AG04449 (cell line): Measurements from ENCODE around the gene MMEL1.

Experiments
- CTCF ChIA-PET: fragments of 350-600 bp; formaldehyde crosslinking; extraction: SDS; loops from one replicate; lab custom pipeline; 2021; ENCODE audit warnings: antibody characterized with exemption; lab: Yijun Ruan, JAX
- POLR2A ChIA-PET: fragments of 400-600, 350-600 bp; formaldehyde crosslinking; extraction: SDS; loops from one replicate; lab custom pipeline; 2020; ENCODE audit warnings: antibody characterized with exemption, inconsistent platforms; lab: Yijun Ruan, JAX
- DNase-seq: peaks from one replicate; pipeline ENCODE4 v3.0.0-alpha.2; 2010; ENCODE audit warnings: low read depth, low spot score
- H3K4me3 ChIP-seq: 2 replicates; pipeline ENCODE4 v1.5.1; 2011; ENCODE audit warnings: low read depth, mild to moderate bottlenecking, control low read depth, low read length
- TF ChIP-seq, protein P1 (sequence below): IDR thresholded peaks from one replicate; pipeline ENCODE4 v1.5.1; 2011; ENCODE audit warnings: mild to moderate bottlenecking, moderate library complexity, low read length, control low read depth, inconsistent platforms; ENCODE audit not compliant: insufficient read depth; ENCODE audit errors: missing control alignments

The MMEL1 gene

DNA sequence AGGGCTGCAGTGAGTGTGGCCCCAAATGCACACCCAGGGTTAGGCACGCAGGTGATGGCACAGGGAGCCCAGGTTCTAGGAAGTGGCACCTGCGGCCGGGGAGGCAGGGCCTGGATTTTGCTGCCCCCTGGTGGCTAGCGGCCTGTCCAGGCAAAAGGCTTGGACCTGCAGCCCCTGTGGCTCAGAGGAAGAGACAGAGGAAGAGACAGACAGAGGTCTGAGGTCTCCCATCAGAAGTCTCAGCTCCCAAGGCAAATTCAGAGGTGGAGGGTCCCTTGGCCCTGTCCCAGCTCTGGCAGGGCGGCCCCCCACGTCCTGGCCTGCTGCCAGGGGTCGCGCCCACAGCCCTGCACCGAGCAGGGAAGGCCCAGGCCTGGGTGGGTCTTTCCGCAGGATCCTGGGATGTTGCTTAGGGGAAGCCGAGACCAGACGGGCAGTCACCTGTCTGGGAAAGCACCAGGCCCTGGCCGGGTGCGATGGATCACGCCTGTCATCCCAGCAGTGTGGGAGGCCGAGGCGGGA is 84.7 kb downstream of the MMEL1 start:
- POLR2A ChIA-PET = no interaction called here
- DNase-seq = no peak
- CTCF ChIA-PET = interaction anchor here (0.6 to 8.6 kb wide), 38 partner anchors 10 to 880 kb away, joined by 3 to 138 read pairs (median 4); partner anchors contain the start of genes FAAP20, HES5, MORN1 and PANK4

DNA sequence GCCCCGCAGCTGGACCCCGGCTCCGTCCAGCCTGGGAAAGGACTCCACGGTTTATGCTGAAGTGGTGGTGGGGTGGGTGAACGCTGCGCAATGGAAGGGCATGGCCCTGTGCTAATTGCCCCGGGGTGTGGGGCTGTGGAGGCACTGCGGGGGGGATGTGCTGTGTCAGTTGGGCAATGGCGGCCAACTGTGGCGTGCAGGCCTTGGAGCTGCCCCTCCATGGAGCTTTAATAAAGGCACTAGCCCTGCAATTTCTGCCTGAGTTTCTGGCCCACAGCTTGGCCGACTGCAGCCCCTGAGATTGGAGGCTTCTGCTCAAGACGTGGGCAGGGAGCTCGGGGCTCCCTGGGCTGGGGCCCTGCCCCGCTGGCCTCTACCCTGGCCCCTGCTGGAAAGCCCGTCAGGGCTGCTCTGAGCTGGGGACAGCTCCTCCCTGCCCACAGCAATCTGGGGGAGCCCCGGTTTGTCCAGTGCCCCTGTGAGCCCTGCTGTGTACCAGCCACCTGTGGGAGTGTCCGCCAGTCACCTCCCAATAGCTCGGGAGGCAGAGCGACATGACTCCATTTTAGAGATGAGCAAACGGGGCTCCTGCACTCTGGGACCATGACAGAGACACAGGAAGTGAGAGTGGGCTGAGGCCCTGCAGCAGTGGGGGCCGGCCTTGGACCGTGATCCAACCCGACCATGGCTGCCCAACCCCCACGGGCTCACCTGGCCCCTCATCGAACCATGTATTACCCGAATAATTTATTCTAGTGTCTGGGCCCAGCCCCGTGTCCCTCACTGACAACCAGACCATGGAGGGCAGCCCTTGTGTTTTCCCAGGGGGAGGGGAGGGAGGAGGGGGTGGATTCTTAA is 85.4 kb downstream of the MMEL1 start:
- CTCF ChIA-PET = interaction anchor here (0.7 to 8.6 kb wide), 32 partner anchors 11 to 877 kb away, joined by 3 to 138 read pairs (median 6); partner anchors contain the start of genes FAAP20, HES5, PANK4 and PEX10
- no peak for DNase-seq
- H3K4me3 ChIP-seq = peak overlapping the region; percentile 57
- TF ChIP-seq, protein P1, sequence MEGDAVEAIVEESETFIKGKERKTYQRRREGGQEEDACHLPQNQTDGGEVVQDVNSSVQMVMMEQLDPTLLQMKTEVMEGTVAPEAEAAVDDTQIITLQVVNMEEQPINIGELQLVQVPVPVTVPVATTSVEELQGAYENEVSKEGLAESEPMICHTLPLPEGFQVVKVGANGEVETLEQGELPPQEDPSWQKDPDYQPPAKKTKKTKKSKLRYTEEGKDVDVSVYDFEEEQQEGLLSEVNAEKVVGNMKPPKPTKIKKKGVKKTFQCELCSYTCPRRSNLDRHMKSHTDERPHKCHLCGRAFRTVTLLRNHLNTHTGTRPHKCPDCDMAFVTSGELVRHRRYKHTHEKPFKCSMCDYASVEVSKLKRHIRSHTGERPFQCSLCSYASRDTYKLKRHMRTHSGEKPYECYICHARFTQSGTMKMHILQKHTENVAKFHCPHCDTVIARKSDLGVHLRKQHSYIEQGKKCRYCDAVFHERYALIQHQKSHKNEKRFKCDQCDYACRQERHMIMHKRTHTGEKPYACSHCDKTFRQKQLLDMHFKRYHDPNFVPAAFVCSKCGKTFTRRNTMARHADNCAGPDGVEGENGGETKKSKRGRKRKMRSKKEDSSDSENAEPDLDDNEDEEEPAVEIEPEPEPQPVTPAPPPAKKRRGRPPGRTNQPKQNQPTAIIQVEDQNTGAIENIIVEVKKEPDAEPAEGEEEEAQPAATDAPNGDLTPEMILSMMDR = no peak
- POLR2A ChIA-PET = interaction anchor here (0.7 kb wide), 1 partner anchor 136 kb away, joined by 4 read pairs; no protein-coding TSS in a partner anchor

More for the DNA sequence above, 84.7 kb downstream of the MMEL1 start:
- H3K4me3 ChIP-seq = no peak overlapping the region
- TF ChIP-seq, protein P1 = peak; percentile 95

DNA sequence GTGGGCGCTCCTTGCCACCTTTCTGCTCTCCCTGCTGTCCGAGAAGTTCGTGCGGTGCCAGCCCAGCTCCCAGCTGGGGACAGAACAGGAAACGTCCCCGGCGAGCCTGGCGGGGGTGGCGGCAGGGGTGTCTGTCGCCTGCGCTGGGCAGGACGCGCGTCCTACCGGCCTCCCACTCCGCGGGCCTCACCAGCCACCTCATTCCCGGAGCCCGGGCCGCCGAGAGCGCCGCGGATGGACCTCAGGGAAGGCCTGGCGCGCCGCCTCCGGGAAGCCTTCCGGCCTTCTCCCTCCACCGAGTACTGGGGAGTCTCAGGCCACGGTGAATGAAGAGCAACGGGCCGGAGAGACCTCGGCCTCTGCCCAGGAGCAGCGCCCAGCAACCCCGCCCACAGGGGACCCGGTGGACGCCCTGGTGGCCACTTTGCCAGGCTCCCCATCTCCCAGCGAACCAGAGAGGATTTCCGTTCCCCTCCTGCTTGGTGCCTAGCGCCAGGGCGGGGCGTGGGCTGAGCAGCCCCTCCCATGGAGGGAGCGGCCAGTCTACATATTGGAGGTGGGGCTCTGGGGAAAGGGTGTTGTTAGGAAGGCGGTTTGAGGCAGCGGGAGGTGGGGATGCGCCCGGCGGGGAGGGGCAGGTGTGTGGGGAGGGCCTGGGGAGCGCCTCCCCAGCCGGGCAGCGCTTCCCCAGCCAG is 86.2 kb downstream of the MMEL1 start:
- H3K4me3 ChIP-seq = peak overlapping the region; percentile 57
- ChIA-PET CTCF (interaction anchor here (0.7 to 8.6 kb wide), 28 partner anchors 9 to 878 kb away, joined by 3 to 138 read pairs (median 6); partner anchors contain the start of genes FAAP20, HES5, PANK4 and PEX10), POLR2A (interaction anchor here (0.7 to 1.1 kb wide), 3 partner anchors 13 to 135 kb away, joined by 3 to 4 read pairs (median 3); no protein-coding TSS in a partner anchor)
- TF ChIP-seq, protein P1 = peak; percentile 0
- DNase-seq = no peak

DNA sequence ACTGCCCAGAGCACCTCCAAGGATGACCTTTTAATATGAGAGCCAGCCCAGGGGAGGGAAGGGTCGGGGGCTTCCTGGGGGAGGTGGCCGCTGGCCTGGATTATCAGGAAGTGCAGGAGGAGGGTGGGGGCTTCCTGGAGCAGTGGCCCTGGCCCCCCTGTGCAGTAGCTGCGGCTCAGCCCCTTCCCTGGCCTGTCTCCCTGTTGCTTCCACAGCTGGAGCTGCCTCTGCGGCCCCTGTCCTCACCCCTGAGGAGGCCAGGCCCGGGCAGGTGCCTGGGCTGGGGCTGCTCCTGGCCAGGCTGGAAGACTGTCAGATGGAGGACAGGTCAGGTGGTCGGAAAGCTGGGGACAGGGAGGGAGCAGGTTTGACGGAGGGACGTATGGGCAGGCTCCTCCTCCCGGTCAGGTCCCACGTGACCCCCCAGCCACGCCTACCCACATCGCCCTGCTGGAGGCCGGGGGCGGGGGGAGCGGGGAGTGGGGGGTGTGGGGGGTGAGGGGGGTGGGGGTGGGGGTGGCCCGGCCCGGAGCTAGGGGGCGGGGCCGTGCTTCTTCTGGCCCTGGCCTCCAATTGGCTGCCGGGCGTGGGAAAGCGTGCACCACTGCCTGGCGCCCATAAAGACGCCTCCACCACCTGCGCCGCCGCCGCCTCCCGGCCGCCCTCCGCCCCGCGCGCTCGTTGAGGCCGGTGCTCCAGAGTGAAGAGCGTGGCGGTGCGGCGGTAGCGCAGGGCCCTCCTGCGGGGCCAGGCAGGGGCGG is 86.9 kb downstream of the MMEL1 start:
- H3K4me3 ChIP-seq = peak overlapping the region; percentile 57
- DNase-seq = no peak
- TF ChIP-seq, protein P1 = no peak
- ChIA-PET CTCF (interaction anchor here (1.1 to 8.6 kb wide), 5 partner anchors 10 to 128 kb away, joined by 4 to 138 read pairs (median 5); partner anchors contain the start of gene TNFRSF14), POLR2A (interaction anchor here (0.9 to 1.1 kb wide), 2 partner anchors 12 to 38 kb away, joined by 3 read pairs; no protein-coding TSS in a partner anchor)

DNA sequence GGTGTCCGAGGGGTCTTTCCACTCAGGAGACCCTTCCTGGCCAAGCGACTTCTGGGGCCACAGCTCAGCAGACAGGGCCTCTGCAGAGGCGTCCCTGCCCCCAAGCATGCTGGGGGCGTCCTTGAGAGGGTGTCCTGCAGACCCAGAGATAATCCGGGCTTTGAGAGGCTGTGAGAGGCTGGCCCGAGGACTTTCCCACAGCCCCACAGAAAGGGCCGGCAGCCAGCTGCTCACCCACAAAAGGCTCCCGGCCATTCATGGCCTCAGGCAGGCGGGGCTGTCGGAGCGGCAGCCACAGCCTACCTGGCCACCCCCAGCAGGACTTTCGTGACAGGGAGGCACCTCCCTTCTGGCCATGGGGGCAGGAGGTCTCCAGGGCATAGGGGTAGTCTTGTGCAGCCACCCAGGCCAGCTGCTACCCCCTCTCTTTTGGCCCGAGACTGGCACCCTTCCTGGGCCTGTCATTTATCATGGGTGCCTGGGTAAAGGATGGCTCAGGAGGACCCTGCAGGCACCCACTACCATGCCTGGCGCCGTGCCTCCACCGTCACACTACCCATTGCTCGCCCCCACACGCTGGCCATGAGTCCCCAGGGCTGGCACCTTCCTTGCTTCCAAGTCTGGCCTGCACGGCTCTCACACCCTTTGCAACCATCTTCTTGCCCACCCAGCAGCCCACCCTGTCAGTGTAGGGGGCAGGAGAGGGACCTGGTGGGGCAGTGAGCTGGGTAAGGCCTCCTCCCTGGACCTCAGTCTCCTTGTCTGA is 87.8 kb downstream of the MMEL1 start:
- H3K4me3 ChIP-seq = no peak overlapping the region
- ChIA-PET POLR2A (interaction anchor here (1.1 to 1.6 kb wide), 3 partner anchors 10 to 19 kb away, joined by 3 to 6 read pairs (median 4); partner anchors contain the start of gene PANK4), CTCF (interaction anchor here (1.1 to 8.6 kb wide), 7 partner anchors 11 to 350 kb away, joined by 3 to 138 read pairs (median 5); partner anchors contain the start of genes FAAP20, PEX10 and TNFRSF14)
- TF ChIP-seq, protein P1 = no peak
- DNase-seq = no peak
